Suppressor macrophage (primary cell): ENCODE measurements around the gene NSF.
"Not testable (repeated sequence)": the region's sequence is repeated elsewhere in the genome, so short reads cannot be mapped to it uniquely, and the experiment has no call there.

Source experiments
- DNase-seq, 4 experiments: peaks; one replicate each; pipeline ENCODE4 v3.0.0-alpha.2; 2020 to 2022
- total RNA-seq, 17 experiments: gene quantifications; one replicate each; lab custom pipeline; 2026; ENCODE audit warnings: mixed read lengths in 6 of 17, inconsistent platforms in 3 of 17; lab: John Stamatoyannopoulos, UW

The NSF gene
- 42.4 to 124 (median 86.9) reads per million in 17 experiments for total RNA-seq

DNA sequence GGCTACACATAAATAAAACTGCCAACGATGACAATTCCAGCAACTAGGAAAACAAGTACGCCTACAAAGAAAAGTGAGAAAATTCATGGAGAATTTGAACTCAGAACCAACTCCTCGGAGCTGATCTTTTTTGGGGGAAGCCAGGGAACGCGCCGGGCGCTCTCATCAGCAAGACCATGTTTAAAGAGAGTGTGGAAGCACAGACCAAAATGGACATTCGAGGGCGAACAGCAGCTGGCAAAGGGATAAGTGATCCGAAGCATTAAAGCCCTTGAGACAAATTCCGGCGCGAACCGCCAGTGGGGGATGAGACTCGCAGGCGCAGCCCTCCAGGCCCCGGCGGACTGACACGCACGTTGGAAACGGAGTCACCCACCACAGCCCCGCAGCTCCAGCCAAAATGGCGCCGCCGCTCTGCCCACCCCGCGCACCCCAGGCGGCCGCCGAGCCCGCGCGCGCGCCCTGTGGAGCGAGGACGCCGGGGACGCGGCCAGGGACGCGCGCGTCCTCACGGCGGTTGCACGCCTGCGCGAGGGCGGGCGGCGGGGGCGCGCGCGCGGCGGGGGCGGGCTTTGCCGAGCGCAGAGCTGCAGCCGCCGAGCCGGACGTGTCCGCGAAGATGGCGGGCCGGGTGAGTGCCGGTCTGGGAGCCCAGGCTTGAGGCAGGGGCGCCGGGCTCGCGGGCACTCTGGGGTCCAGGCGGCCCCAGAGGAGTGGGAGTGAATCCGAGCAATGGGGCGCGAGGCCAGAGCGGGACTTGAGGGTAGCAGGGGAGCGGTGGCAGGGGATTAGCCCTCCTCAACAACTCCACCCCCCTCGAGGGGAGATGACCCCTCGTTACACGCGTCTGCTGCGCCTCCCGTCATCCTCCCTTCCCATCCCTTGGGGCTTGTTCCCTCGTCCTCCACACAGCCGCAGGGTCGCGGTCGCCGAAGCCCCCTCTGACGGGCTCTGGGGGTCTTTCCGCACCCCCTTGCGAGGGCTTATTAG is at the start of gene NSF:
NSF (plus strand) TSS at position 513 of the 990 bp plus-strand sequence; CDS start at position 620, 107 bp downstream.
- not testable (repeated sequence) for DNase-seq

DNA sequence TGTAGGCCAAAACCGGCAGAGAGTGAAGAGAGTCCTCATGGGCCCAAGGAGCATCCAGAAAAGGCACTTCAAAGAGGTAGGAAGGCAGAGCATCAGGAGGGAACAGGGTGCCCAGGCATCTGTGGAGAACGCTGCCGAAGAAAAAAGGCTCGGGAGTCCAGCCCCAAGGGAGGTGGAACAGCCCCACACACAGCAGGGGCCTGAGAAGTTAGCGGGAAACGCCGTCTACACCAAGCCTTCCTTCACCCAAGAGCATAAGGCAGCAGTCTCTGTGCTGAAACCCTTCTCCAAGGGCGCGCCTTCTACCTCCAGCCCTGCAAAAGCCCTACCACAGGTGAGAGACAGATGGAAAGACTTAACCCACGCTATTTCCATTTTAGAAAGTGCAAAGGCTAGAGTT is 41.9 kb upstream of the NSF start:
- not testable (repeated sequence) for DNase-seq

DNA sequence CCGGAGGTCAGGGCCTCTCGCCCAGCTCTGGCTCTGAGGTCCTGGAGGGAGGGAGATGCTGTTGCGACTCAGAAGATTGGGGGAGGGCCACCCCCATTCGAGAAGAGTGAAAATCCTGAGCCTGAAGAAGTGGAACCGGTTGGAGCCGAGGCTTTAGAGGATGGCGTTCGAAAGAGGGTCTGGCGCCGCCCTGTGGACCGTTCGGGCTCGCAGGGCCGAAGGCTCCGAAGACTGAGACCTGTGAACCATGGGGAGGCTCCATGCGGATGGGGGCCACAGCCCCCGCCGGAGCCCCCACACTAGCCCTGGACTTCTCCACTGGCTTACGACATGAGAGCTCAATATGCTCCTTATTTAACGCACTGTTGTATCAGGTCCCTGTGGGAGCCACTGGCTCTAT is 31.3 kb upstream of the NSF start:
- DNase-seq, result not testable (repeated sequence)

DNA sequence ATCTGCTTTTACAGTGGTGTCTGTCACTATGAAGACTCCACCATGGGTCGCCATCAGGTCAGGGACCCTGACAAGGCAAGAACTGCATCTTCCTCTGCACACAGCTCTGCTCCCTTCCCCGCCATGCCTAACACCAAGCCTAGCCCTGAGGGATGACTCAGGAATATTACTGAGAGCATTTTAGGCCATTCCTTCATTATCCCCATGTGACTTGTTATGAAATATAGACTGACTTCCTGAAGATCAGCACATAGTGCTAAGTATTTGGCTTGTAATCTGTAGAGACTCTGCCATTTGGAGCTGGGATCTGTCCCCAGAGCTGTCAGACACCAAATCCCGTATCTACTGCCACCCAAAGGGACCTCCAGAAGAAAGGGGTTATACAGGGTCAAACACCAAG is 30.4 kb upstream of the NSF start:
- DNase-seq, result not testable (repeated sequence)

DNA sequence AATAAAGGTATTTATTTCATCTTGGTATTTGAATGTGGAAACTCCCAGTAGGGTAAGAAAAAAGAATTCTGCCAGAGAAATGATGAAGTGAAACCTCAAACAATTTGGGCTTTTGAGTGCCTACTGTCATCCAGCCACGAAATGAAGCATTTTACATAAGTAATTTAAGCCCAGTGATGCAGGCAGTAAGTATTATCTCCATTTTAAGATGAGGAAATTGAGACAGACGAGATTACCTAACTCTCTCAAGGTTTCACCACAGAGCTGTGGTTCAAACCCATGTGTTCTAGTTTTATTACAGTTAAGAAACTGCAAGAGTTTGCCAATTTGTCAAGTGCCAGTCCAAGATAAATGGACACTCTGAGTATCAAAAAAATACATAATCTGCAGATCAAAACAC is 24.2 kb upstream of the NSF start:
- DNase-seq, result not testable (repeated sequence)

DNA sequence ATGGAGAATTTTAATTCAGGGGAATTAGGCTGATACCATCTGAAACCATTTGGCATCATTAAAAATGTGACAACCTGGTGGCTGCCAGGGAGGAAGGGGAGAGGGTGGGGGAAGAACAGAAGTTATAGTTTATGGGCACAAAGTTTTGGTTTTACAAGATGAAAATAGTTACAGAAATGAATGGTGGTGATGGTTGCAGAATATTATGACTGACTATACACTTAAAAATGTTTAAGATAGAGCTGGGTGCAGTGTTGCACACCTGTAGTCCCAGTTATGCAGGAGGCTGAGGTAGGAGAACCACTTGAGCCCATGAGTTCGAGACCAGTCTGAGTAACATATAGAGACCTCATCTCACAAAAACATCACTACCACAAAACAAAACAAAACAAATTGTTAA is 23.5 kb upstream of the NSF start:
- not testable (repeated sequence) for DNase-seq

DNA sequence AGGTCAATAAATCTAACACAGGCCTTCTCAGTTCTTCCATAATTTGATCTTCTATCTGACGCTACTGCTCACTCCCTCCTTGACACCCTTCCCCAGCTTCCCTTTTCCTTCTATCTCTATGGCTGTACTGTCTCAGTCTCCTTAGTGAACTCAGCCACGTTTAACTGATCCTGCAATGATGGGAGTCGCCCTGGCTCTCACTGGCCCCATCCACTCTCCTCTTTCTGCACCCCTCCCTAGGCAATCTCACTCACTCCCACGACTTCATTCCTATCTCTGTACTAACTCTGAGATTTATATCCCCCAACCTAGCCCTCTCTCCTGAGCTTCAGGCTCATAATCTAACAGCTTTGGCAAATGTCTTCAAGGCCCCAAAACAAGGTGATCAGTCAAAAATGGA is 18.7 kb upstream of the NSF start:
- not testable (repeated sequence) for DNase-seq

DNA sequence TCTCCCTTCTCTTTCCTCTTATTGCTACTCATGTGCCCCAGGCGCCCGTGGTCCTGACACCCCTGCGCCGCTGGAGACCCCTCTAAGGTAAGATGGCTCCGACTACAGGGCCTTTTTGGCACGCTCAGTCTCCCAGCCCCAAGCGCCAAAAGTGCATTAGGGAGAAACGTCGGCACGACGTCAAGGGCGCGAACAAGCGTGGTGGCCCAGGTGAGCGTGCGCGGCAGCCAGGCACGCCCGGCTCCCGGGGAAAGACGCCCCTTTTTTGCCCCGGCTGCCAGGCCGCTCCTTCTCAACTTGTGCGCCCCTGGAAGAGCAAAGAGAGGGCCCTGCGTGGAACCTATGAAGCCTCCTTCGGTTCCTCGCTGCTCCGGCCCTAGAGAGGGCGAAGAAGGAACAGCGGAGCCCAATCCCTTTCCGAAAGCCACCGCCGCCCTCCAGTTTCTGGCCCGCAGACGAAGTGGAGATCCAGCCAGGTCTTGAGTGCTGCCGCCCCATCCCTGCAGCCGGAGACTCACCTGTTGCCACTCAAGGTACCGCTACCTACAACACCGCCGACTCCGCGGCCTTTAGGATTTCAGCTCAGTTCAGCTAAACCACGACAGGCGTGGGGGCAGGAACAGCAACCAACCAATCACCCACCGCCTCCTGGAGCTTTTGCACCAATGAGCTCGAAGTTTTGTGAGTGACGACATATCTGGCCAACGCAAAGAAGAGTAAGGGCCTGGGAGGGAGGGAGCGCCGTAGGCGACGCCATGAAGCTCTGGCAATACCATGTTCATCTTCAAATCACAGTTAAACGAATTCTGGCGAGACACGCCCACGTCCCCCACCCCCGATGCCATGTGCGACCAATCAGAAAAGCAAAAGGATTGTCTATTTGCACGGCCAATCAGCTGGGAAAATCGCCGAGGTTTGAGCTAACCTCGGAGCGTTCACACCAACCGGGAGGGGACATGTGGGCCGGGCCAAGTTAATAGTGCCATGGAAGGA is 11.1 kb upstream of the NSF start, which contains the start of gene ARL17A:
ARL17A (minus strand) TSS at position 609 of the 993 bp plus-strand sequence. CDS start 3,369 bp downstream, outside the sequence.
- not testable (repeated sequence) for DNase-seq

DNA sequence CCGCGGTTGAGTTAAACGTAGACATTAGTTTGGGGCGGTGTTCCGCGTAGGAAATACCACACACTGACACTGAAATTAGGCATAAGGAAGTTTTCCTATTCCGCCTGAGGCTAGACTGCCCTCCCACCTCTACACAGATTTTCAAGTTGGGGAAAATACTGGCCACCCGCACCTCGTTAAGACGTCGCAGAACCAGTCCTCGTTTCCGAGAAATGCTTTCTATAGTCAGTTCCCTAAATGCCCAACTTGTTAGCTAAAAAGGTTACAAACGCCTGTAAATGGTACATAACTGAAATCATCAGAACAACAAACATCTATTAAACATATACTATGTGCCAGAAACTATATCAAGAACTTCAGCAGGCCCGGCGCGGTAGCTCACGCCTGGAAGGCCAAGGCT is 10.4 kb upstream of the NSF start:
- not testable (repeated sequence) for DNase-seq

DNA sequence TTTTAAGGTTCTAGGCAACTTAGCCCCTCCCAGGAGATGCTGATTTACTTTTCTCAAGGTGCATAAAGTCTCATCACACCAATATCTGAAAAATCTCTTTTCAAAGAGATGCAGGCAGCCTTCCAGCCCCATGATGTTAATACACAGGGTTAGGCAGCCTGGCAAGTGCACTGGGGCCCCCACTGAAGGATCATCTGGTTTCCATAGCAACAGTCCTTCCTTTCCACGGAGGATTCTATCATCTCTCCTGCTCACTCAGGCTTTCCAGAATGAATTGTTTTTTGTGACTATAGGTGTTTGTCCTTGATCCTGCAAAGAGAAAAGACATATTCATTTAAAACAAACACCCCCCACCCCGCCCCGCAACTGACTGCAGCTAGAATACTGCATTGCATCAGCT is 5.0 kb upstream of the NSF start:
- DNase-seq, result not testable (repeated sequence)

DNA sequence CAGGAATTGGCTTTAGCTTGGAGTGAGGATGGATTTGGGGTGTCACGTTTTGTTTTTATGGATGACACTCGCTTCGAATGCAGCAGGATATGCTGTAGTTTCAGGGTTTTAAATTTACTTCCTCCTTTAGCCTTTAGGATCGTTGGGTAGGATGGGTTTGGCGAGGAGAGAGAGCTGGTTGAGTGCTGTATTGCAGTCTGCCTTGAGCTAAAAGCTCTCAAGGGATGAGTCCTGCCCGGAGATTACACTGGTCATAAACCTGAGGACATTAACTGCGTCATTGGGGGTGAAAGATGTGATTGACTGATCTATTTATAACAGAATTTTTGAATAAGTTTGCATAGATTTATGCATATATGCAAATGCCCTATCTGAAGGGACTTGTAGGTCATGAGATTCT is 863 bp downstream of the NSF start:
- not testable (repeated sequence) for DNase-seq

DNA sequence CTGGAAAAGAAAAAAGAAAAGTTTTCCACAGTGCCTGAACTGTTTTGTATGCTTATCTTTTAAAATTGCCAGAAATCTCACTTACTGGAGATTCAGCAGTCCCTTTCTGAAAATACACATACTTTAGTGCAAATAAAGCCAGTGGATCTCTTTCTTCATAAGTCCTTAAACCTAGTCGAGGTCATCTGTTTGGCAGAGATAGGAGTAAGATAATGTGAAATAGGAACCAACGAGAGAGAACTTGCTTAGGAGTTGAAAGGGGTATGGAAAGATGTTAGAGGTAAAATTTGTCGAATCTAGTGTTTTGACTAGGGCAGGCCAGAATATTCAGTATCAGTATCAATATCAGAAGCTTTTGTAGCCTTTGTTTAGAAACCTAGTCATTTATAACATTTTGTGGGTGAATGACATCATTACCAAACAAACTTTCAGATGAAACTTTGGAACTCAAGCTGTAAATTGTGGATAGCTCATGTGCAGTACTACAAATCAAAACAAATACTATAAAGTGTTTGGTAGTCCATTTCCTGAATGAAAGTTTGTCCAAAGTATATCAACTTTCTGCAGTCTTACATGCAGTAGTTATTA is 8.0 kb downstream of the NSF start:
- DNase-seq, result not testable (repeated sequence)

DNA sequence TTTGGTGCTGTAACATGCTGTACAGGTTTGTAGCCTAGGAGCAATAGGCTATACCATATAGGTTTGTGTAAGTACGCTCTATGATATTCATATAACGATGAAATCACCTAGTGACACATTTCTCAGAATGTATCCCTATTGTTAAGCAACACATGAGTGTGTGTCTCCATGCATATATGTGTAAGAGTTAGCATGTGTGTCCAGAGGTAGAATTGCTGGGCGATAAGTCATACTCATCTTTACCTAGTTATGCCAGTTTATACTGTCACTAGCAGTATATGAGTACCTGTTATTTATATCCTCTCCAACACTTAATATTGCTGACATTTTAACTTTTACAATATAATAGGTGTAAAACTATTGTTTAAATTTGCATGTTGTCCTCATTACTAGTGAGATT is 10.3 kb downstream of the NSF start:
- DNase-seq, result not testable (repeated sequence)

DNA sequence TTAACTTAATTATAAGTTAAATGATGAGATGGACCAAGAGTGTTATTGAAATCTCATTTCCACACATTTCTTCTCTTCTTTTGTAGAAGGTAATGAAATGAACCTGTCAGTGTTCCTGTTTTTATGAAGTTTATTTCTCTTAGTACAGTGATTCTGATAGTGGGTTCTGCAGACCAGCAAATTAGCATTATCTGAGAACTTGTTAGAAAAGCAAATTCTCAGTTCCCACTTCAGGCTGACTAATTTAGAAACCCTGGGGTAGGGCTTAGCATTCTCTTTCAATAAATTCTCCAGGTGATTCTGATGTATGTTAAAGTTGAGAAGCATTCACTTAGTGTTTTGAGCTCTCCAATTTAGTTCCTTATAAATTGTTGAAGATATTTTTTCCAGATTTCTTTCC is 12.7 kb downstream of the NSF start:
- not testable (repeated sequence) for DNase-seq

DNA sequence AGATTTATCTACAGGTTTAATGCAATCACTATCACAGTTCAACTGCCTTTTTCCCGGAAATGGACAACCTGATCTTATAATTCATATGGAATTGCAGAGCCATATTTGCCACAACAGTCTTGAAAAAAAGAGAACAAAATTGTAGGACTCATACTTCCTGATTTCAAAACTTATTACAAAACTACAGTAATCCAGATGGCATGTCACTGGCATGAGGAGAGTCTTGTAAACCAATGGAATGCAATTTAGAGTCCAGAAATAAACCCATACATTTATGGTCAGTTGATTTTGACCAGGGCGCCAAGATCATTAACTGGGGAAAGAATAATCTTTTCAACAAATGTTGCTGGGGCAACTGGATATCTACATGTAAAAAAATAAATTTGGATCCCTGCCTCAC is 20.8 kb downstream of the NSF start:
- not testable (repeated sequence) for DNase-seq

DNA sequence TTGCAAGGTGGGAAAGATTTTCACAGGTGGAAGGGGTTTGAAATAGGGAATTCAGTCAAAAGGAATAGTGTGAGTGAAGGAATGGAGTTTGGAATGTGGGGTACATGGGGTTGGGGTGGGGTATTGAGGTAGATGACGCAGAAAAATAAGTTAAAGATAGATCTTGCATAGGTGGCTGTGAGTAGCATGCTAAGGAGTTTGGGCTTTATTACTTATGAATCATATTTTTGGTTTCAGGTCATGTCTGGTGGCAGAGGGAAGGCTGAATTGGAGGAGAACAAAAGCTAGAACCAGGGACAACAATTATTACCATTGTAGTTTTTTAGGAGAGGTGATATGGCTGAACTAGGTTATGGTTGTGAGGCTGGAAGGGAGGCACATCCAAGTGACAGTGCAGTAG is 23.4 kb downstream of the NSF start:
- DNase-seq, result not testable (repeated sequence)

DNA sequence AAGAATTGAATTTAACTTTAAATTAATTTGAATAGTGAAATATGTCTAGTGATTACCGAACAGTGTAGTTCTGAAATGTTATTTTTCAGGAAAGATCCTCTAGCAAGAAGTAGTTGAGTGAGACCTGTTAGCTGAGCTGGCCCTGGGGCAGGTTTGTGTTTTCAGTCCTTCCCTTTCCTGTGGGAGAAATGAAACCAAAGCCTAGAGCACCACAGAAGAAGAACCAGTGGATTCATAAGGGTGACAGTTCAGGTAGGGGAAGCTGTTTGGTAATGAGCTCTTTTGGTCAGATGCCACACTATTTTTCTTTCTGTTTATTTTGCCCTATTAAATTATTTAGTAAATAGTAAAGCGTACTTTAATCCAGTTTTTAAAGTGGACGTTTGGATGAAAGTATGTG is 26.7 kb downstream of the NSF start:
- not testable (repeated sequence) for DNase-seq

DNA sequence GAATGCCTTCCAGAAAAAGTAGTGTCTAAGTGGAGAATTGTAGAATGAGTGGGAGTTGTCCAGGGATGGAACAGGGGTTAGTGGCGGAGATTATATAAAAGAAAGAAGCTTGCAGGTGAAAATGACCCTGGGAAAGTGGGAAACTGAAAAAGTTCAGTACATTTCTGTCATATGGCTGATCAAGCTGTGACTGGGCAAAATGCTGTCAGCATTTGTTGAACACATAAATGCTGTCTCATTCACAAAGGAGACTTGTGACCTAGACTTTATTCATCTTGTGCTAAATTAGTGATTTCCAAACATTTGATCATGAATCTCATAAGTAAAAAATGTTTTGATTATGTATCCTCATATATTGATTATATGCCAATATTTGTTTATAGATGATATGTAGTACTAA is 28.5 kb downstream of the NSF start:
- DNase-seq, result not testable (repeated sequence)

DNA sequence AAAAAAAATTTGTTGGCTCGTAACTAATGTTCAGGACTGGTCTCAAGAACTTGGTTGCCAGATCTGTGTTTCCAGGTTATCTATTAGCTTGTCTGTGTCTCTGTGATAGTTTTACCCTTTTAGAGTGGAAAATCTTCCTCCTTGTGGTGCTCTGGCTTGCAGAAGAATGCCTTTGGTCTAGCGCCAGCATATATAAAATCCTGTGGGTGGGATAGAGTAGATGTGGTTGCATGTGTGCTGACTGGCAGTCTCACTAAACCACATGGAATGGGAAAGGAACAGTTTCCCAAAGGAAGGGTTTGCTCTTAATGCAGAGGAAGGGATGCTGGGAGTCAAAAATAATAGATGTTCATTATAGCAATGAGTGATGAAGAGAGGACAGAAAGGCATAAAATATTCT is 33.3 kb downstream of the NSF start:
- not testable (repeated sequence) for DNase-seq

DNA sequence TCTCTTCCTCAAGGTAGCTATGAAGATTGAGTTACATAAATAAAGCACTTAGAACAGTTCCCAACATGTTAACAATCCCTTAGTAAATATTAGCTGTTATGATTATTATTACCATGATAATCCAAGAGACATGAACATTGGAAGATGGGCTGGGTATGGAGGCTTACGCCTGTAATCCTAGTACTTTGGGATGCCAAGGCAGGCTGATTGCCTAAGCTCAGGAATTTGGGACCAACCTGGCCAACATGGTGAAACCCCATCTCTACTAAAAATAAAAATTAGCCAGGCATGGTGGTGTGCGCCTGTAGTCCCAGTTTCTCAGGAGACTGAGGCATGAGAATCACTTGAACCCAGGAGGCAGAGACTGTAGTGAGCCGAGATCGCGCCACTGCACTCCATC is 34.3 kb downstream of the NSF start:
- DNase-seq, result not testable (repeated sequence)

DNA sequence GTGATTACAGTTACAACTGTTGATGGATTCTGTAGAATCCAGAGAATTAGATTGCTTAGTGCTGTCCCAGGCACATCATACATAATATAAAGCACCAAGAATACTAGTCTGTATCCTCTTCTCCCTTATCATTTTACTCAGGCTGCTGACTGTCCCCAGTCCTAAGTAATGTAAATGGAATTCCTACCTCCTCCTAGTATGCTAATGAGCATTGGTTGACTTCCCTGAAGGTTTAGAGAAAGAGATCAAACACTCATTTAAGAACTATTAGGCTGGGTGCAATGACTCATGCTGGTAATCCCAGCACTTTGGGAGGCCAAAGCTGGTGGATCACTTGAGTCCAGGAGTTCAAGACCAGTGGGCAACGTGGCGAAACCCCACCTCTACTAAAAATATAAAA is 37.0 kb downstream of the NSF start:
- not testable (repeated sequence) for DNase-seq
